Liver (tissue), 9 donors: ENCODE measurements around the gene PLEKHN1. TPM values are rescaled to one million over a fixed set of nuclear protein-coding genes. Genes with fewer than 3 reads are reported as not detected.

ENCODE experiments used
- DNase-seq: peaks from one replicate; pipeline ENCODE4 v3.0.0-alpha.2; 2017; ENCODE audit warnings: low spot score
- H3K27ac ChIP-seq, 2 donors: one replicate each; pipeline ENCODE4 v1.7.0; 2013; ENCODE audit warnings: inconsistent platforms in 2 of 2, low read length in 2 of 2, control low read depth in 1 of 2, low read depth in 1 of 2, mild to moderate bottlenecking in 1 of 2
- H3K27me3 ChIP-seq, 4 donors: one replicate each; pipeline versions ENCODE4 v1.6.1 to v1.7.0; 2013; ENCODE audit warnings: low read length in 3 of 4, inconsistent platforms in 1 of 4, mild to moderate bottlenecking in 1 of 4, moderate library complexity in 1 of 4; ENCODE audit not compliant: control insufficient read depth in 4 of 4, insufficient read depth in 4 of 4
- H3K36me3 ChIP-seq, 4 donors: one replicate each; pipeline versions ENCODE4 v1.6.1 to v1.7.0; 2013; ENCODE audit warnings: low read length in 3 of 4, mild to moderate bottlenecking in 3 of 4, low read depth in 1 of 4, moderate library complexity in 1 of 4; ENCODE audit not compliant: control insufficient read depth in 4 of 4, insufficient read depth in 3 of 4
- H3K4me1 ChIP-seq, 4 donors: one replicate each; pipeline versions ENCODE4 v1.6.1 to v1.7.0; 2013; ENCODE audit warnings: low read length in 3 of 4, mild to moderate bottlenecking in 3 of 4, moderate library complexity in 1 of 4; ENCODE audit not compliant: control insufficient read depth in 4 of 4, insufficient read depth in 4 of 4
- H3K4me3 ChIP-seq, 3 donors: one replicate each; pipeline versions ENCODE4 v1.6.1 to v1.7.0; 2013; ENCODE audit warnings: low read length in 3 of 3, control low read depth in 1 of 3, low read depth in 1 of 3, mild to moderate bottlenecking in 1 of 3
- H3K9ac ChIP-seq, 2 donors: one replicate each; pipeline ENCODE4 v1.7.0; 2013; ENCODE audit warnings: low read length in 2 of 2, mild to moderate bottlenecking in 2 of 2, moderate library complexity in 2 of 2, control low read depth in 1 of 2, low read depth in 1 of 2
- H3K9me3 ChIP-seq, 4 donors: one replicate each; pipeline versions ENCODE4 v1.6.1 to v1.7.0; 2013; ENCODE audit warnings: low read length in 3 of 4; ENCODE audit not compliant: control insufficient read depth in 4 of 4
- EGR1 ChIP-seq, 2 donors: IDR thresholded peaks; 2 replicates each; pipeline ENCODE4 v1.6.1; 2016 to 2018; ENCODE audit warnings: antibody characterized with exemption in 2 of 2, low read depth in 2 of 2
- FOXA2 ChIP-seq: IDR thresholded peaks from 2 replicates; pipeline ENCODE4 v1.6.1; 2016; ENCODE audit warnings: antibody characterized with exemption
- GABPA ChIP-seq, 2 donors: IDR thresholded peaks in 1 of 2; conservative IDR thresholded peaks in 1 of 2; 2 replicates each; pipeline ENCODE4 v1.6.1; 2016; ENCODE audit warnings: antibody characterized with exemption in 2 of 2, mild to moderate bottlenecking in 1 of 2, moderate library complexity in 1 of 2
- JUND ChIP-seq, 2 donors: IDR thresholded peaks; 2 replicates each; pipeline ENCODE4 v1.6.1; 2016; ENCODE audit warnings: antibody characterized with exemption in 2 of 2
- RAD21 ChIP-seq, 2 donors: IDR thresholded peaks; 2 replicates each; pipeline ENCODE4 v1.6.1; 2016; ENCODE audit warnings: antibody characterized with exemption in 2 of 2, mild to moderate bottlenecking in 2 of 2
- RXRA ChIP-seq, 2 donors: IDR thresholded peaks; 2 replicates each; pipeline ENCODE4 v1.6.1; 2017 to 2018; ENCODE audit warnings: antibody characterized with exemption in 2 of 2, mild to moderate bottlenecking in 1 of 2
- SP1 ChIP-seq: IDR thresholded peaks from 2 replicates; pipeline ENCODE4 v1.6.1; 2018; ENCODE audit warnings: antibody characterized with exemption, mild to moderate bottlenecking
- WGBS: extraction: QIAGEN DNeasy Blood & Tissue Kit; methylation state at CpG from one replicate; pipeline ENCODE4 v1.1.7; 2013; 5-methylcytosine and 5-hydroxymethylcytosine counted together
- polyA plus RNA-seq, 2 donors: library from polyadenylated mRNA; stranded (reverse) in 1 of 2; unstranded in 1 of 2; fragments of 200-250 nt in 1 of 2; fragments of >200 nt in 1 of 2; fragmentation: Nextera tagmentation in 1 of 2; extraction: Ambion mirVana in 1 of 2; gene quantifications; one replicate each; pipeline versions ENCODE4 v1.2.1 to v1.2.3, GENCODE V29; 2013 to 2015
- total RNA-seq, 2 donors: library from RNA; depleted of rRNA; stranded (reverse); fragments of >200 nt; gene quantifications; one replicate each; pipeline ENCODE4 v1.2.3, GENCODE V29; 2014
- TF ChIP-seq, protein P1 (sequence below): IDR thresholded peaks from 2 replicates; pipeline ENCODE4 v1.6.1; 2016; ENCODE audit warnings: antibody characterized with exemption
- TF ChIP-seq, protein P2 (sequence below): IDR thresholded peaks from 2 replicates; pipeline ENCODE4 v1.6.1; 2016; ENCODE audit warnings: antibody characterized with exemption
- TF ChIP-seq, protein P3 (sequence below): fragments of 150-350 bp; IDR thresholded peaks from 2 replicates; pipeline ENCODE4 v1.5.1; 2017; ENCODE audit warnings: improper control_type of control experiment, low read depth, low read length; ENCODE audit not compliant: missing input control
- donor health status: healthy.
- donor health status: healthy.
- donor health status: healthy.
- donor health status: healthy.
- donor health status: healthy.

Gene PLEKHN1
- total and polyA plus RNA-seq, 4 donors, result 0.17 to 0.18 TPM; not detected in 2

DNA sequence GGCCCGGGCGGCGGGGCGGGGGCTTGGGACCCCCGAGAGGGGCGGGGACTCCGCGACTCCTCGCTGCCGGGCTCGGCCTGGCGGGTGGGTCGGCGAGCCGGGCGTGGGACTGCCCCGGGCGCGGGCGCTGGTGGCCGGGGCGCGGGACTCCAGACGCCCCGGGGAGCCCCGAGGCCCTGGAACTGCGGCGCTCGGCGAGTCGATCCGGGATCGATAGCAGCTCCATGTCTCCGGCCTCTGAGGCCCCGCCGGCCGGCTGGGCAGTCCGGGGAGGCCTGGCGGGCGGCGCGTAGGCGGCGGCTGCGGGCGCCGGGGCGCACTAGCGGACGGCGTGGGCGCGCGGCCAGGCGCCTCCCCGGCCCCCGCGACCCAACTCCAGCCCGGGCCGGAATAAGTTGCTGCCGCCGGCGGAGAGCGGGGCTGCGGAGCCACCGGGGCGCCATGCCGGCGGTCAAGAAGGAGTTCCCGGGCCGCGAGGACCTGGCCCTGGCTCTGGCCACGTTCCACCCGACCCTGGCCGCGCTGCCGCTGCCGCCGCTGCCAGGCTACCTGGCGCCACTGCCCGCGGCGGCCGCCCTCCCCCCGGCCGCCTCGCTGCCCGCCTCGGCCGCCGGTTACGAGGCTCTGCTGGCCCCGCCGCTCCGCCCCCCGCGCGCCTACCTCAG lies 42.2 kb upstream of the PLEKHN1 start:
- Histone ChIP-seq H3K9ac (no peak overlapping the region), H3K4me3 (peak overlapping the region in 1 of 3 donors; percentile 61), H3K9me3 (no peaks in the 10 kb centered on the region), H3K36me3 (no peaks in the 10 kb centered on the region), H3K27ac (no peak overlapping the region), H3K27me3 (peaks cover 0 to 3% (median 3%) of the 10 kb centered on the region in 4 donors), H3K4me1 (peaks cover 6 to 39% (median 26%) of the 10 kb centered on the region in 4 donors)
- TF ChIP-seq JUND (IDR thresholded peaks at IDR 0.05) (no peak), EGR1 (IDR thresholded peaks at IDR 0.05; ENCODE audit: low read depth in 2 of 2) (no peak), SP1 (no peak), RAD21 (IDR thresholded peaks at IDR 0.05) (no peak), GABPA (IDR thresholded peaks at IDR 0.05 in 1 of 2, conservative IDR thresholded peaks at IDR 0.05 in 1 of 2) (no peak), FOXA2 (no peak), RXRA (IDR thresholded peaks at IDR 0.05) (no peak)
- TF ChIP-seq, protein P1, sequence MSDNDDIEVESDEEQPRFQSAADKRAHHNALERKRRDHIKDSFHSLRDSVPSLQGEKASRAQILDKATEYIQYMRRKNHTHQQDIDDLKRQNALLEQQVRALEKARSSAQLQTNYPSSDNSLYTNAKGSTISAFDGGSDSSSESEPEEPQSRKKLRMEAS, result no peak
- TF ChIP-seq, protein P2, sequence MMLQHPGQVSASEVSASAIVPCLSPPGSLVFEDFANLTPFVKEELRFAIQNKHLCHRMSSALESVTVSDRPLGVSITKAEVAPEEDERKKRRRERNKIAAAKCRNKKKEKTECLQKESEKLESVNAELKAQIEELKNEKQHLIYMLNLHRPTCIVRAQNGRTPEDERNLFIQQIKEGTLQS, result no peak
- under 1% methylated on average over 98 of the region's 98 CpGs for WGBS
- no peak for DNase-seq

DNA sequence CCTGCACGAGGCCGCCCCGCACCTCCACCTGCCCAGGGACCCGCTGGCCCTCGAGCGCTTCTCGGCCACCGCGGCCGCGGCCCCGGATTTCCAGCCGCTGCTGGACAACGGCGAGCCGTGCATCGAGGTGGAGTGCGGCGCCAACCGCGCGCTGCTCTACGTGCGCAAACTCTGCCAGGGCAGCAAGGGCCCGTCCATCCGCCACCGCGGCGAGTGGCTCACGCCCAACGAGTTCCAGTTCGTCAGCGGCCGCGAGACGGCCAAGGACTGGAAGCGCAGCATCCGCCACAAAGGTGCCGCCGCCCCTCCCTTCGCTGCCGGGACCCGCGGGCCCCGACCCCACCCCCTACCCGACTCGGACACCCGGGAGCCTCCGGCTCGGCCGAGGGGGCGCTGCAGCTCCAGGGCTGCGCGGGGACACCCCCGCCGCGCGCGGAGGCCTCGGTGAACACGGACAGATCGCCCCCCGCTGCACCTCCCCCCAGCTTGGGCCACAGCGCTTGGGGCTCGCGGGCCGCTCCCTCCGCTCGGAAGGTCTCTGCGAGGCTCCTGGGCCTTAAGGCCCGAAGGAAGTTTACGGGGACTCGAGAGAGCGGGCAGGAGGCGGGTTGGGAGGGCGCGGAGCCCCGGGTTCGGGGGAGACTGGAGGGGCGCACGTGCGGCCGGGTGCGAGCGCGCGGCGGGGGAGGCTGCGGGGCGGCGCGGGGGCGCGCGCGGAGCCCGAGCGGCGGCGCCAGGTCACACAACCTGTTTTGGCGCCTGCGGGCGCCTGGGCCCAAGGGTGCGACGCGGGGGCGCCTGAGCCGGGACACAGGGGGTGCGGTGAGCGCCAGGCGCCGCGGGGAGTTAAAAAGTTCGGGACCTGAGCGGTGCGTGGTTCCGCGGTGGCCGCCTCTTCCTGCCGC lies 41.4 kb upstream of the PLEKHN1 start:
- peak overlapping the region in 2 of 3 donors; percentile 31 to 61 for H3K4me3 ChIP-seq
- TF ChIP-seq SP1, result no peak
- no peak for TF ChIP-seq GABPA (IDR thresholded peaks at IDR 0.05 in 1 of 2, conservative IDR thresholded peaks at IDR 0.05 in 1 of 2)
- no peak for TF ChIP-seq JUND (IDR thresholded peaks at IDR 0.05)
- no peak for TF ChIP-seq EGR1 (IDR thresholded peaks at IDR 0.05; ENCODE audit: low read depth in 2 of 2)
- no peaks in the 10 kb centered on the region for H3K36me3 ChIP-seq
- WGBS, result 1% methylated on average over 119 of the region's 120 CpGs
- peaks cover 6 to 39% (median 27%) of the 10 kb centered on the region in 4 donors for H3K4me1 ChIP-seq
- no peak for DNase-seq
- H3K27me3 ChIP-seq, result peaks cover 0 to 3% (median 3%) of the 10 kb centered on the region in 4 donors
- no peak overlapping the region for H3K27ac ChIP-seq
- H3K9me3 ChIP-seq, result no peaks in the 10 kb centered on the region
- H3K9ac ChIP-seq, result no peak overlapping the region

DNA sequence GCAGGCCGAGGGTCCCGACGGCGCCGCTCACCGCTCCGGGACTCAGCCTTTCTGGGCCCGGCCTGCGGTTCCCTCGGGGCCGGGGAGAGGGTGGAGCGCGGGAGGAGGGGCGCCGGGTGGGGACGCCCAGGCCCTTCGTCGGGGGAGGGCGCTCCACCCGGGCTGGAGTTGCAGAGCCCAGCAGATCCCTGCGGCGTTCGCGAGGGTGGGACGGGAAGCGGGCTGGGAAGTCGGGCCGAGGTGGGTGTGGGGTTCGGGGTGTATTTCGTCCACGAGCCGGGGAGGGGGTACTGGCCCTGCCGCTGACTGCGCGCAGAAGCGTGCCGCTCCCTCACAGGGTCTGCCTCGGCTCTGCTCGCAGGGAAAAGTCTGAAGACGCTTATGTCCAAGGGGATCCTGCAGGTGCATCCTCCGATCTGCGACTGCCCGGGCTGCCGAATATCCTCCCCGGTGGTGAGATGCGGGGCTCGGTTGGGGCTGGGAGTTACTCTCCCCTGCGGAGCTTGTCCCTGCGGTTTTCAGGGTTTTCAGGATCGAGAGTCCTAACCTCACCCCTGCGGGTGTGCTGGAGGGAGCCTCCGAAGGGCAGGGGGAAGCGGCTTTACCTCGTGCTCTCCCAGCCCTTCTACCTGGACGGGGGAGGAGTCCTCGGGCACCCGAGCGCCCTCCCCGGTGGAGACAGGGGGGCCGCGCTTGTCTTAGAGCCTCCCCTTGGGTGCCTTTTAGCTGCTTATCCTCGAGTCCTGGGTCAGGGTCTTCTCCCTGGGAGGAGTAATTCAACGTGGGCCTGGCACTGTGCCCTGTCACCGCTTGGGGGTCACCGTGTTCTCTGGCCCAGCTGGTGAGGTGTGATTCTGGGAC lies 40.5 kb upstream of the PLEKHN1 start:
- Histone ChIP-seq H3K9ac (no peak overlapping the region), H3K27ac (no peak overlapping the region), H3K4me3 (peak overlapping the region in 1 of 3 donors; percentile 61), H3K4me1 (peaks cover 9 to 38% (median 23%) of the 10 kb centered on the region in 4 donors), H3K27me3 (peaks cover 0 to 3% (median 3%) of the 10 kb centered on the region in 4 donors), H3K36me3 (no peaks in the 10 kb centered on the region), H3K9me3 (no peaks in the 10 kb centered on the region)
- TF ChIP-seq, protein P3, sequence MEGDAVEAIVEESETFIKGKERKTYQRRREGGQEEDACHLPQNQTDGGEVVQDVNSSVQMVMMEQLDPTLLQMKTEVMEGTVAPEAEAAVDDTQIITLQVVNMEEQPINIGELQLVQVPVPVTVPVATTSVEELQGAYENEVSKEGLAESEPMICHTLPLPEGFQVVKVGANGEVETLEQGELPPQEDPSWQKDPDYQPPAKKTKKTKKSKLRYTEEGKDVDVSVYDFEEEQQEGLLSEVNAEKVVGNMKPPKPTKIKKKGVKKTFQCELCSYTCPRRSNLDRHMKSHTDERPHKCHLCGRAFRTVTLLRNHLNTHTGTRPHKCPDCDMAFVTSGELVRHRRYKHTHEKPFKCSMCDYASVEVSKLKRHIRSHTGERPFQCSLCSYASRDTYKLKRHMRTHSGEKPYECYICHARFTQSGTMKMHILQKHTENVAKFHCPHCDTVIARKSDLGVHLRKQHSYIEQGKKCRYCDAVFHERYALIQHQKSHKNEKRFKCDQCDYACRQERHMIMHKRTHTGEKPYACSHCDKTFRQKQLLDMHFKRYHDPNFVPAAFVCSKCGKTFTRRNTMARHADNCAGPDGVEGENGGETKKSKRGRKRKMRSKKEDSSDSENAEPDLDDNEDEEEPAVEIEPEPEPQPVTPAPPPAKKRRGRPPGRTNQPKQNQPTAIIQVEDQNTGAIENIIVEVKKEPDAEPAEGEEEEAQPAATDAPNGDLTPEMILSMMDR, result no peak
- TF ChIP-seq EGR1 (IDR thresholded peaks at IDR 0.05; ENCODE audit: low read depth in 2 of 2), result no peak
- DNase-seq, result no peak
- WGBS, result 12% methylated on average over 65 of the region's 65 CpGs
